H1 (cell line): Measurements from ENCODE around the gene SIX3. TPM values are rescaled to one million over a fixed set of nuclear protein-coding genes. Genes with fewer than 3 reads are reported as not detected.

ENCODE experiments used
- CTCF ChIA-PET: fragments of 300-600 bp; sonication (Branson Sonifier 250); formaldehyde crosslinking; loops from one replicate; lab custom pipeline; 2021; ENCODE audit not compliant: partially characterized antibody; lab: Charles Lee
- POLR2A ChIA-PET: fragments of 300-600 bp; sonication (Branson Sonifier 250); formaldehyde crosslinking; loops from one replicate; lab custom pipeline; 2021; ENCODE audit warnings: inconsistent platforms; ENCODE audit not compliant: partially characterized antibody; lab: Charles Lee
- DNase-seq, 2 experiments: peaks; one replicate each; pipeline versions ENCODE4 v3.0.0 to v3.0.0-alpha.2; 2010 to 2022; ENCODE audit warnings: low spot score in 2 of 2, low read depth in 1 of 2, mixed read lengths in 1 of 2
- FAIRE-seq: peaks from 2 replicates; lab custom pipeline; 2011; peaks lifted over from hg19 to GRCh38; lab: Jason Lieb, UNC
- H2AFZ ChIP-seq: 2 replicates; pipeline ENCODE4 v1.8.1; 2012; ENCODE audit warnings: low read length, inconsistent platforms
- H2AK5ac ChIP-seq: 2 replicates; pipeline ENCODE4 v1.6.1; 2013; ENCODE audit warnings: low read depth, low read length
- H2BK120ac ChIP-seq: replicated peaks from 2 replicates; pipeline ENCODE3; 2013; ENCODE audit warnings: low read depth, low read length, inconsistent platforms
- H2BK12ac ChIP-seq: 2 replicates; pipeline ENCODE4 v1.6.1; 2013; ENCODE audit warnings: low read depth, low read length
- H2BK15ac ChIP-seq: 2 replicates; pipeline ENCODE4 v1.6.1; 2013; ENCODE audit warnings: low read length
- H2BK20ac ChIP-seq: 2 replicates; pipeline ENCODE4 v1.6.1; 2013; ENCODE audit warnings: low read length
- H2BK5ac ChIP-seq: 2 replicates; pipeline ENCODE4 v1.6.1; 2013; ENCODE audit warnings: low read depth, low read length
- H3K14ac ChIP-seq: 2 replicates; pipeline ENCODE4 v1.6.1; 2013; ENCODE audit warnings: inconsistent platforms; ENCODE audit not compliant: insufficient read length
- H3K18ac ChIP-seq: 2 replicates; pipeline ENCODE4 v1.6.1; 2013; ENCODE audit warnings: low read length; ENCODE audit errors: extremely low read depth
- H3K23ac ChIP-seq: 2 replicates; pipeline ENCODE4 v1.6.1; 2013; ENCODE audit warnings: inconsistent platforms; ENCODE audit not compliant: insufficient read length
- H3K23me2 ChIP-seq: 2 replicates; pipeline ENCODE4 v1.6.1; 2013; ENCODE audit warnings: low read depth, low read length
- H3K27ac ChIP-seq: 2 replicates; pipeline ENCODE4 v1.6.1; 2011; ENCODE audit warnings: low read depth, low read length, inconsistent platforms
- H3K27me3 ChIP-seq, 4 experiments: replicated peaks in 1 of 4; 1 replicate in 1 of 4; 2 replicates in 3 of 4; pipeline versions ENCODE4 v1.6.1 to v1.8.1; 2011 to 2013; ENCODE audit warnings: low read length in 3 of 4, mild to moderate bottlenecking in 3 of 4, inconsistent platforms in 2 of 4, mixed read lengths in 2 of 4, moderate library complexity in 1 of 4; ENCODE audit not compliant: control insufficient read depth in 3 of 4, insufficient read depth in 3 of 4; ENCODE audit errors: extremely low read depth in 1 of 4
- H3K36me3 ChIP-seq, 4 experiments: 2 replicates each; pipeline versions ENCODE4 v1.6.1 to v1.8.1; 2011 to 2013; ENCODE audit warnings: mild to moderate bottlenecking in 4 of 4, low read length in 3 of 4, moderate library complexity in 2 of 4, control low read depth in 1 of 4, inconsistent platforms in 1 of 4; ENCODE audit not compliant: insufficient read depth in 4 of 4, control insufficient read depth in 2 of 4
- H3K4ac ChIP-seq: replicated peaks from 2 replicates; pipeline ENCODE3; 2013; ENCODE audit warnings: low read length, low read depth, mixed read lengths, inconsistent platforms; ENCODE audit not compliant: insufficient read length
- H3K4me1 ChIP-seq, 4 experiments: replicated peaks in 1 of 4; 1 replicate in 1 of 4; 2 replicates in 3 of 4; pipeline versions ENCODE4 v1.6.1 to v1.8.1; 2011 to 2013; ENCODE audit warnings: low read length in 3 of 4, inconsistent platforms in 2 of 4, mixed read lengths in 1 of 4; ENCODE audit not compliant: insufficient read depth in 4 of 4, control insufficient read depth in 3 of 4
- H3K4me2 ChIP-seq, 2 experiments: 2 replicates each; pipeline versions ENCODE4 v1.6.1 to v1.8.1; 2011 to 2013; ENCODE audit warnings: low read depth in 2 of 2, low read length in 2 of 2, control low read depth in 1 of 2, inconsistent platforms in 1 of 2, mild to moderate bottlenecking in 1 of 2; ENCODE audit not compliant: insufficient read depth in 1 of 2
- H3K4me3 ChIP-seq, 4 experiments: fragments of 200-600, 300-600 bp in 1 of 4; sonication (generic), shearing (Covaris generic), sonication (Bioruptor Twin) in 1 of 4; 2 replicates each; pipeline versions ENCODE4 v1.5.1 to v1.8.1; 2011 to 2016; ENCODE audit warnings: low read length in 4 of 4, low read depth in 3 of 4, control low read depth in 2 of 4, inconsistent platforms in 2 of 4, mild to moderate bottlenecking in 2 of 4, mixed read lengths in 1 of 4, moderate library complexity in 1 of 4; ENCODE audit not compliant: insufficient read depth in 2 of 4; ENCODE audit errors: extremely low read depth in 1 of 4
- H3K56ac ChIP-seq: replicated peaks from 2 replicates; pipeline ENCODE3; 2013; ENCODE audit warnings: low read depth, mild to moderate bottlenecking, mixed read lengths, low read length, inconsistent platforms; ENCODE audit not compliant: insufficient read length
- H3K79me1 ChIP-seq: 2 replicates; pipeline ENCODE4 v1.6.1; 2013; ENCODE audit warnings: low read depth, low read length, control low read depth
- H3K79me2 ChIP-seq, 2 experiments: 2 replicates each; pipeline versions ENCODE4 v1.6.1 to v1.8.1; 2012 to 2013; ENCODE audit warnings: low read length in 2 of 2, mild to moderate bottlenecking in 2 of 2, inconsistent platforms in 1 of 2; ENCODE audit not compliant: insufficient read depth in 2 of 2, control insufficient read depth in 1 of 2
- H3K9ac ChIP-seq, 4 experiments: replicated peaks in 1 of 4; 1 replicate in 1 of 4; 2 replicates in 3 of 4; pipeline versions ENCODE4 v1.6.1 to v1.8.1; 2011 to 2013; ENCODE audit warnings: low read depth in 3 of 4, low read length in 3 of 4, control low read depth in 2 of 4, mild to moderate bottlenecking in 2 of 4, moderate library complexity in 2 of 4, inconsistent platforms in 1 of 4; ENCODE audit errors: extremely low read depth in 1 of 4
- H3K9me3 ChIP-seq, 2 experiments: 2 replicates each; pipeline versions ENCODE4 v1.6.1 to v1.8.1; 2012 to 2013; ENCODE audit warnings: mild to moderate bottlenecking in 2 of 2, moderate library complexity in 2 of 2, control low read depth in 1 of 2, inconsistent platforms in 1 of 2, low read depth in 1 of 2, low read length in 1 of 2, mixed read lengths in 1 of 2; ENCODE audit not compliant: insufficient read depth in 2 of 2
- H4K20me1 ChIP-seq, 2 experiments: replicated peaks in 1 of 2; 2 replicates each; pipeline versions ENCODE3 to v1.8.1; 2011 to 2013; ENCODE audit warnings: inconsistent platforms in 2 of 2, low read length in 2 of 2, mild to moderate bottlenecking in 1 of 2; ENCODE audit not compliant: insufficient read depth in 2 of 2, control insufficient read depth in 1 of 2
- H4K5ac ChIP-seq: 2 replicates; pipeline ENCODE4 v1.6.1; 2013; ENCODE audit warnings: low read length, low read depth, mixed read lengths, inconsistent platforms; ENCODE audit not compliant: insufficient read length
- H4K8ac ChIP-seq: 2 replicates; pipeline ENCODE4 v1.8.0; 2013; ENCODE audit warnings: mild to moderate bottlenecking, moderate library complexity, low read length, inconsistent platforms; ENCODE audit not compliant: insufficient read depth; ENCODE audit errors: extremely low read depth
- H4K91ac ChIP-seq: replicated peaks from 2 replicates; pipeline ENCODE3; 2013; ENCODE audit warnings: low read length, mixed read lengths, inconsistent platforms; ENCODE audit not compliant: insufficient read length
- WGBS, 2 experiments: shearing (Covaris generic) in 1 of 2; methylation state at CpG; one replicate each; pipeline versions ENCODE4 v1.1.6 to v1.1.7; 2013 to 2015; ENCODE audit warnings: low lambda C conversion rate in 2 of 2, mixed read lengths in 2 of 2, inconsistent platforms in 1 of 2, low coverage in 1 of 2, missing lambda C conversion rate in 1 of 2; ENCODE audit not compliant: insufficient replicate concordance in 2 of 2, insufficient coverage in 1 of 2, insufficient read length in 1 of 2; ENCODE audit errors: extremely low coverage in 1 of 2, missing lambda C conversion rate in 1 of 2; 5-methylcytosine and 5-hydroxymethylcytosine counted together
- polyA plus RNA-seq, 7 experiments: library from polyadenylated mRNA; depleted of rRNA in 3 of 7; stranded (reverse) in 5 of 7; unstranded in 2 of 7; fragments of >200 nt in 5 of 7; fragments of 200-250 nt in 2 of 7; gene quantifications; 1 replicate in 5 of 7; 2 replicates in 1 of 7; 4 replicates in 1 of 7; pipeline versions ENCODE4 v1.2.1 to v1.2.3, GENCODE V29; 2011 to 2013; ENCODE audit warnings: missing spikeins in 2 of 7, mixed read lengths in 2 of 7
- total RNA-seq: library from RNA; stranded (reverse); fragmentation: NEBNext Ultra II Directional; extraction: Animal tissue kit (Norgen Biotek cat#: 25700); gene quantifications from 2 replicates; pipeline ENCODE4 v1.2.1, GENCODE V29; 2021

The SIX3 gene
- total and polyA plus RNA-seq, 2 of the 8 experiments (the other 6 are each of a cell fraction or from before 2014, with no cell fraction given) = 0.02 to 0.19 TPM

DNA sequence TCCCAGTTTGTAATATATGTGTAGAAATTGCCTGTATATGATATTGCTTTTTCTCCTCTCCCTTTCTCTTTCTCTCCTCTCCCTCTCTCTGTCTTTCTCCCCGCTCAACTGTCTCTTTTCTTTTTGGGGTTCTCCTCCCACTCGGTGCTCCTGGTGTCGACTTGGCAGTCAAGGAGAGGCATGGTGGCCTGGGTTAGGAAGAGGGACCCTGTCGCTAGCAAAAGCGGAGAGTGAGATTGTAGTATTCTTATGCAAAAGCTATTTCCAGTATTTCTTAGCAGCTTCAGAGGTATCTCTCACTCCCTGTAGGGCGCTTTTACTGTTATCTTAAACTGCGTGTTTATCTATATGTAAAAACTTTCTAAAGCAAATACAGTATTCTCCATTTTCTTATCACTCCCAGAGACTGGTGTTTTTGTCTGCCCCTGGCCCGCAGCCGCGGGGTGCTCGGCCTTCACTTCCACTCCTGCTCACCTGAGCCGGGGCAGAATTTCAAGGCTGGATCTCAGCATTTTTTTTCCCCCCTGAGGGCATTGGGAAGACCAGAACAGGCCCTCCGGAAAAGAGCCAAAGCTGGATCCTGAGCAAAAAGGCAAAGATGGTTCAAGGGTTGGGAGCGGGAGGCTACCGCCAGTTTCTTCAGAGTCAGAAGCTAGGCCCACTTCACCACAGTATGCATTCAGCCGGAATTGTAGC, 4.3 kb downstream of the SIX3 start:
- Histone ChIP-seq H4K8ac (no peak overlapping the region), H4K91ac (no peak overlapping the region), H2BK20ac (no peak overlapping the region), H2AK5ac (no peak overlapping the region), H3K9ac (no peak overlapping the region), H2AFZ (no peak overlapping the region), H3K4me3 (peak overlapping the region; percentile 18 to 58 (median 25); a peak in 4 of 8 replicates), H3K14ac (no peak overlapping the region), H3K4ac (no peak overlapping the region), H3K27me3 (peaks cover 78 to 100% (median 92%) of the 10 kb centered on the region in 4 experiments), H2BK120ac (no peak overlapping the region), H3K23ac (no peak overlapping the region), H3K27ac (no peak overlapping the region), H2BK15ac (no peak overlapping the region), H4K20me1 (peaks cover 0 to 10% of the 10 kb centered on the region in 2 experiments), H3K56ac (no peak overlapping the region), H2BK12ac (no peak overlapping the region), H2BK5ac (no peak overlapping the region), H3K4me2 (peak overlapping the region; percentile 51 to 52), H3K9me3 (no peaks in the 10 kb centered on the region), H4K5ac (no peak overlapping the region), H3K36me3 (peaks cover 0 to 6% (median 0%) of the 10 kb centered on the region in 4 experiments; a peak in 2 of 8 replicates), H3K79me1 (no peaks in the 10 kb centered on the region), H3K23me2 (peaks cover 2% of the 10 kb centered on the region), H3K79me2 (no peaks in the 10 kb centered on the region), H3K4me1 (peaks cover 10 to 57% (median 42%) of the 10 kb centered on the region in 4 experiments), H3K18ac (no peak overlapping the region)
- DNase-seq (no peak), FAIRE-seq (no peak)
- ChIA-PET CTCF (interaction anchor here (0.7 to 2.3 kb wide), 8 partner anchors 9 to 248 kb away, joined by 3 to 11 read pairs (median 4); no protein-coding TSS in a partner anchor), POLR2A (interaction anchor here (0.8 to 1.9 kb wide), 5 partner anchors 10 to 166 kb away, joined by 3 to 9 read pairs (median 4); no protein-coding TSS in a partner anchor)
- 0% methylated on average over 16 of the region's 16 CpGs; no CpG with 5 or more reads in 1 of the 2 experiments for WGBS, 2 experiments
